Measurements from ENCODE around the gene VAT1L. TPM values are rescaled to one million over a fixed set of nuclear protein-coding genes. Genes with fewer than 3 reads are reported as not detected.

VAT1L gene
- total RNA-seq, 3 donors from 2014 or later (not counting 1 experiment from before 2014, with no cell fraction given): not detected

- no peaks in the 10 kb centered on the region for H3K36me3 Mint-ChIP-seq
- peaks cover 7% of the 10 kb centered on the region in 2 donors for H3K27me3 Mint-ChIP-seq (ENCODE audit: low read depth in 2 of 2)
- Histone ChIP-seq H3K27ac (ENCODE audit: low read length) (no peak overlapping the region), H3K27me3 (ENCODE audit: control insufficient read depth, insufficient read depth, low read length) (no peaks in the 10 kb centered on the region), H3K4me1 (ENCODE audit: control insufficient read depth, insufficient read depth, low read length) (no peaks in the 10 kb centered on the region), H3K9me3 (ENCODE audit: control insufficient read depth, insufficient read depth, low read length) (no peaks in the 10 kb centered on the region), H3K4me3 (ENCODE audit: low read length) (no peak overlapping the region), H3K36me3 (ENCODE audit: control insufficient read depth, insufficient read depth, low read length) (no peaks in the 10 kb centered on the region)
- no peaks in the 10 kb centered on the region for H3K4me1 Mint-ChIP-seq
- no peak for TF ChIP-seq CTCF (IDR thresholded peaks at IDR 0.05)
- intact Hi-C loops (cut with micrococcal nuclease): no loop called here
- ATAC-seq: no peak
- H3K9me3 Mint-ChIP-seq: peaks cover 0 to 2% of the 10 kb centered on the region in 2 donors
- no peak overlapping the region for H3K27ac Mint-ChIP-seq
- no peak for DNase-seq
- 95% methylated on average over 1 of the region's 1 CpG for WGBS (ENCODE audit: insufficient coverage)
- H3K4me3 Mint-ChIP-seq: no peak overlapping the region
These were observed 83.6 kb downstream of the VAT1L start for GRCh38 chr16:77871932-77872331.

DNA sequence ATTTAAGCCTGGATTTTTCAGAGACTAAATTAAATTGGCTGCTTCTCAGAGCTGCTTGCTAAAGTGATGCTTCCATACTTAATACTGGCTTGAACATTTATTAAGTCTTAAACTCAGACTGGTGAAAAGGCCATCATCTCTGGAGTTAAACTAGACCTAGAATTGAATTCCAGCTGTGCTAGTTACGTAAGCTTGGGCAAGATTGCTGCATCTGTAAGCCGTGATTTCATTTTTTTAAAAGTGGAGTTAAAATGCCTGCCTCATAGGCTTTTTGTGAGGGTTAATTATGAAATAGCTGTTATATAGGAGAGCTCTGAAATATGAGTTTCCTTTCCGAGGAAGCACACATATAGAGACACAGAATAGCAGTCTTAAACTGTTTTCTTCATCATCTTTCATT is 84.7 kb downstream of the VAT1L start:
- Histone ChIP-seq H3K27me3 (ENCODE audit: control insufficient read depth, insufficient read depth, low read length) (no peaks in the 10 kb centered on the region), H3K4me1 (ENCODE audit: control insufficient read depth, insufficient read depth, low read length) (no peaks in the 10 kb centered on the region), H3K36me3 (ENCODE audit: control insufficient read depth, insufficient read depth, low read length) (no peaks in the 10 kb centered on the region), H3K9me3 (ENCODE audit: control insufficient read depth, insufficient read depth, low read length) (no peaks in the 10 kb centered on the region), H3K27ac (ENCODE audit: low read length) (no peak overlapping the region), H3K4me3 (ENCODE audit: low read length) (no peak overlapping the region)
- ATAC-seq (no peak), DNase-seq (no peak)
- intact Hi-C loops (cut with micrococcal nuclease): no loop called here
- Mint-ChIP-seq H3K27me3 (ENCODE audit: low read depth in 2 of 2) (peaks cover 7% of the 10 kb centered on the region in 2 donors), H3K4me3 (no peak overlapping the region), H3K36me3 (no peaks in the 10 kb centered on the region), H3K27ac (no peak overlapping the region), H3K4me1 (no peaks in the 10 kb centered on the region), H3K9me3 (peaks cover 0 to 2% of the 10 kb centered on the region in 2 donors)
- no peak for TF ChIP-seq CTCF (IDR thresholded peaks at IDR 0.05)
- 80% methylated on average over 3 of the region's 3 CpGs for WGBS (ENCODE audit: insufficient coverage)

DNA sequence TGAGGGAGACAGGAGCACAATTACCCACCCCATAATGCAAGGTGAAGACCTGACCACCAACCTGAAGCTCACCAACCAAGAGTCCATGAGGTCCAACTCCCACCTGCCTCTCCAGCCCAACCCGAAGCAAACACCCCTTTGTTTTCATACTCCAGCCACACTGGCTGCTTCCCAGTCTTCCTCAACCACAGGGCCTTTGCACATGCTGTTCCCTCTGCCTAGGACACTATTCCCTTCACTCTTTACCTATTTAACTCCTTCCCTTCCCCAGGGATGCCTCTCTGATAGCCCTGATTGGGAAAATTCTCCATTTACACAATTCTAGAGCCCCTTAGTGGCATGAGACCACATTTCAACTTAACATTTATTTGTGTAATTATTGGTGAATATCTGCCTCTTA is 86.0 kb downstream of the VAT1L start:
- H3K4me1 ChIP-seq (ENCODE audit: control insufficient read depth, insufficient read depth, low read length): no peaks in the 10 kb centered on the region
- intact Hi-C loops (cut with micrococcal nuclease): no loop called here
- Mint-ChIP-seq H3K36me3 (no peaks in the 10 kb centered on the region), H3K4me3 (no peak overlapping the region), H3K27me3 (ENCODE audit: low read depth in 2 of 2) (peaks cover 6 to 7% of the 10 kb centered on the region in 2 donors), H3K4me1 (no peaks in the 10 kb centered on the region), H3K27ac (no peak overlapping the region), H3K9me3 (peaks cover 0 to 2% of the 10 kb centered on the region in 2 donors)
- H3K36me3 ChIP-seq (ENCODE audit: control insufficient read depth, insufficient read depth, low read length): no peaks in the 10 kb centered on the region
- no peak for TF ChIP-seq CTCF (IDR thresholded peaks at IDR 0.05)
- DNase-seq (no peak), ATAC-seq (no peak)
- 68% methylated on average over 1 of the region's 1 CpG for WGBS (ENCODE audit: insufficient coverage)
- H3K27me3 ChIP-seq (ENCODE audit: control insufficient read depth, insufficient read depth, low read length): no peaks in the 10 kb centered on the region
- H3K27ac ChIP-seq (ENCODE audit: low read length): no peak overlapping the region
- H3K9me3 ChIP-seq (ENCODE audit: control insufficient read depth, insufficient read depth, low read length): no peaks in the 10 kb centered on the region
- no peak overlapping the region for H3K4me3 ChIP-seq (ENCODE audit: low read length)

GRCh38 chr16:77876776-77877175 is 88.4 kb downstream of the VAT1L start:
- H3K4me3 ChIP-seq (ENCODE audit: low read length): no peak overlapping the region
- intact Hi-C loops (cut with micrococcal nuclease): no loop called here
- no peak for TF ChIP-seq CTCF (IDR thresholded peaks at IDR 0.05)
- H3K4me1 ChIP-seq (ENCODE audit: control insufficient read depth, insufficient read depth, low read length): no peaks in the 10 kb centered on the region
- no peaks in the 10 kb centered on the region for H3K36me3 Mint-ChIP-seq
- H3K27me3 Mint-ChIP-seq (ENCODE audit: low read depth in 2 of 2): peaks cover 6 to 7% of the 10 kb centered on the region in 2 donors
- H3K4me3 Mint-ChIP-seq: no peak overlapping the region
- H3K4me1 Mint-ChIP-seq: no peaks in the 10 kb centered on the region
- no peaks in the 10 kb centered on the region for H3K27me3 ChIP-seq (ENCODE audit: control insufficient read depth, insufficient read depth, low read length)
- 82% methylated on average over 2 of the region's 2 CpGs for WGBS (ENCODE audit: insufficient coverage)
- H3K27ac Mint-ChIP-seq: no peak overlapping the region
- no peak overlapping the region for H3K27ac ChIP-seq (ENCODE audit: low read length)
- no peaks in the 10 kb centered on the region for H3K36me3 ChIP-seq (ENCODE audit: control insufficient read depth, insufficient read depth, low read length)
- no peak for ATAC-seq
- no peak for DNase-seq
- H3K9me3 ChIP-seq (ENCODE audit: control insufficient read depth, insufficient read depth, low read length): no peaks in the 10 kb centered on the region
- H3K9me3 Mint-ChIP-seq: peaks cover 0 to 2% of the 10 kb centered on the region in 2 donors
